ENCODE data around the gene CPD. TPM values are rescaled to one million over a fixed set of nuclear protein-coding genes. Genes with fewer than 3 reads are reported as not detected.

The CPD gene
- total RNA-seq, 1 donor from 2014 or later: 51.2 TPM

- peaks cover 4% of the 10 kb centered on the region for H3K9me3 Mint-ChIP-seq (ENCODE audit: unreplicated experiment)
- no peaks in the 10 kb centered on the region for H3K4me1 Mint-ChIP-seq (ENCODE audit: low read depth, unreplicated experiment)
- H3K27me3 Mint-ChIP-seq (ENCODE audit: low read depth, unreplicated experiment): peaks cover 3% of the 10 kb centered on the region
- Histone ChIP-seq H3K9ac (ENCODE audit: low read length) (no peak overlapping the region), H3K79me2 (ENCODE audit: insufficient read depth, low read length) (no peaks in the 10 kb centered on the region), H3K4me3 (ENCODE audit: insufficient read depth, low read depth, low read length) (no peak overlapping the region), H3K27me3 (ENCODE audit: insufficient read depth, low read length) (no peaks in the 10 kb centered on the region), H4K20me1 (ENCODE audit: insufficient read depth, low read length) (no peaks in the 10 kb centered on the region), H3K9me3 (ENCODE audit: insufficient read depth, low read depth, low read length) (no peaks in the 10 kb centered on the region), H3K4me1 (ENCODE audit: insufficient read depth, low read length) (no peaks in the 10 kb centered on the region), H2AFZ (ENCODE audit: low read depth, low read length) (no peak overlapping the region), H3K27ac (ENCODE audit: low read depth, low read length) (no peak overlapping the region), H3K4me2 (ENCODE audit: low read length) (no peak overlapping the region), H3K36me3 (ENCODE audit: insufficient read depth, low read length) (no peaks in the 10 kb centered on the region)
- no peak overlapping the region for H3K27ac Mint-ChIP-seq (ENCODE audit: unreplicated experiment)
- FAIRE-seq: no peak
- H3K36me3 Mint-ChIP-seq (ENCODE audit: low read depth, unreplicated experiment): no peaks in the 10 kb centered on the region
- DNase-seq (ENCODE audit: low read depth): no peak
- no peak for TF ChIP-seq EZH2 (IDR thresholded peaks at IDR 0.05; ENCODE audit: insufficient read depth, low read length)
- no peak for TF ChIP-seq CTCF (IDR thresholded peaks at IDR 0.05; ENCODE audit: insufficient read depth, low read depth, low read length)
- H3K4me3 Mint-ChIP-seq (ENCODE audit: unreplicated experiment): no peak overlapping the region
These were observed 20.5 kb upstream of the CPD start for GRCh38 chr17:30358055-30358760.

DNA sequence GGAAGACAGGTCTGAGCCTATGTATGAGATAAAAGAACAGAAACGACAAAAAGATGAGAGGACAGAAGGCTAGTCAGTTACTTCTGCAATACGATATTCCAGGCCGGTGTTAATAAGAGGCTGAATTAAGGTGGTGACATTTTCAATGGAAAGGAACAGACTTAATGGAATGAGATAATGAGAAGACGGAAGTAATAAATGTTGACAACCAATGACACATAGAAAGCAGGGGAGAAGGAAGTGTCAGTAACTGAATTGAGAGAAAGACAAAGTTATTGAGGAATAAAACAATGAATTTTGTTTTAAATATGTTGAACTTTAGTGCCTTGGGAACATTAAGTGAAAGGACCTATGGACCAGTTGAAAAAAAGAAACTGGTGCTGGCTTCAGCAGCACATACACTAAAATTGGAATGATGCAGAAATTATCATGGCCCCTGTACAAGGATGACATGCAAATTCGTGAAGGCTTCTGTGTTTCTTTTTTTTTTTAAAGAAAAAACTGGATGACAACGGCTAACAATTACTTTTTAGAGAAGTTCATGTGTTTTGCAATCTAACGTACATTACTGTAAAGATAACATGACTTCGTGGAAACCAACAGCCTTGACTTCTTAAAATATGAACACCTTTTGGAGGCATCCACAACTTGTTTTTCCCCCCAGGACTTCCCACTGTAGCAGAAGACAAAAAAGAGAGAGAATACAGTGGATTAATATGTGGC, 18.5 kb upstream of the CPD start:
- no peak overlapping the region for H3K27ac Mint-ChIP-seq (ENCODE audit: unreplicated experiment)
- no peak for TF ChIP-seq EZH2 (IDR thresholded peaks at IDR 0.05; ENCODE audit: insufficient read depth, low read length)
- no peak for TF ChIP-seq CTCF (IDR thresholded peaks at IDR 0.05; ENCODE audit: insufficient read depth, low read depth, low read length)
- no peak for FAIRE-seq
- Histone ChIP-seq H4K20me1 (ENCODE audit: insufficient read depth, low read length) (no peaks in the 10 kb centered on the region), H3K27ac (ENCODE audit: low read depth, low read length) (no peak overlapping the region), H3K27me3 (ENCODE audit: insufficient read depth, low read length) (peaks cover 1% of the 10 kb centered on the region), H3K4me3 (ENCODE audit: insufficient read depth, low read depth, low read length) (no peak overlapping the region), H3K79me2 (ENCODE audit: insufficient read depth, low read length) (no peaks in the 10 kb centered on the region), H3K4me1 (ENCODE audit: insufficient read depth, low read length) (peaks cover 5% of the 10 kb centered on the region), H2AFZ (ENCODE audit: low read depth, low read length) (no peak overlapping the region), H3K4me2 (ENCODE audit: low read length) (no peak overlapping the region), H3K9me3 (ENCODE audit: insufficient read depth, low read depth, low read length) (no peaks in the 10 kb centered on the region), H3K36me3 (ENCODE audit: insufficient read depth, low read length) (no peaks in the 10 kb centered on the region), H3K9ac (ENCODE audit: low read length) (no peak overlapping the region)
- no peak for DNase-seq (ENCODE audit: low read depth)
- no peaks in the 10 kb centered on the region for H3K36me3 Mint-ChIP-seq (ENCODE audit: low read depth, unreplicated experiment)
- peaks cover 3% of the 10 kb centered on the region for H3K4me1 Mint-ChIP-seq (ENCODE audit: low read depth, unreplicated experiment)
- H3K27me3 Mint-ChIP-seq (ENCODE audit: low read depth, unreplicated experiment): peaks cover 2% of the 10 kb centered on the region
- H3K9me3 Mint-ChIP-seq (ENCODE audit: unreplicated experiment): peaks cover 4% of the 10 kb centered on the region
- no peak overlapping the region for H3K4me3 Mint-ChIP-seq (ENCODE audit: unreplicated experiment)

All from astrocyte (in vitro differentiated cells and primary cell).